ENCODE data around the gene LHPP. TPM values are rescaled to one million over a fixed set of nuclear protein-coding genes. Genes with fewer than 3 reads are reported as not detected.

Gene LHPP
- total RNA-seq, 2 experiments from 2014 or later: 15.3 to 19.6 TPM

DNA sequence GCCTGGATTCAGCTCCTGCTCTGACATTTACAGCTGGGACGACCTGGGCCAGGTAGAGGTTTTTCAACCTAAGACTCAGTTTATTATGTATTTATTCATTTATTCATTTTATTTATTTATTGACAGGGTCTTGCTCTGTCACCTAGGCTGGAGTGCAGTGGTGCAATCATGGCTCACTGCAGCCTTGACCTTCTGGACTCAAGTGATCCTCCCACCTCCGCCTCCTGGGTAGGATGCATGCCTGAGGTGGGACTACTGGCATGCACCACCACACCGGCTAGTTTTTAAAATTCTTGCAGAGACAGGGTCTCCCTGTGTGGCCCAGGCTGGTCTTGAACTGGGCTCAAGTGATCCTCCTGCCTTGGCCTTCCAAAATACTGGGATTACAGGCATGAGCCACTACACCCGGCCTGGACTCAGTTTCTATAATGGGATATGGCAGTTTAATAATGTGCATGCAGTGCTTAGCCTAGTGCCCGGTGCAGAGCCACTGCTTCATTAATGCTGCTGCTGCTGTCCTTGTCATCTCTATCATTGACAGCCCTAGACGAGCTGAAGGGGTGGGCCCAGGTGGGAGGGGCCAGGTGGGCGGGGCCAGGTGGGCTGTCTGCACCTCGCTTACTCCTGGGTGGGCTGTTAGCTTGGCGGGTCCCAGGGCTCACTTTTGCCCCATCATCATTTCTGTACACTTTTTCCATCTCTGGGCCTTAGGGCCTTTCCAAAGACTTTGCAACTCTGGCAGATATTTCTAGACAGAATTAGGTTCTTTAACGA, 92.6 kb downstream of the LHPP start:
- Histone ChIP-seq H3K27ac (ENCODE audit: low read depth in 1 of 2, low read length in 2 of 2) (no peak overlapping the region), H3K4me1 (ENCODE audit: insufficient read depth, low read length) (no peaks in the 10 kb centered on the region), H3K36me3 (ENCODE audit: insufficient read depth, low read length) (no peaks in the 10 kb centered on the region), H3K4me3 (ENCODE audit: low read length) (no peak overlapping the region), H3K27me3 (ENCODE audit: control insufficient read depth in 1 of 2, insufficient read depth in 2 of 2, low read length in 2 of 2) (no peaks in the 10 kb centered on the region), H3K9me3 (ENCODE audit: control insufficient read depth in 1 of 2, insufficient read depth in 1 of 2, low read length in 2 of 2) (no peaks in the 10 kb centered on the region)
- H3K27me3 Mint-ChIP-seq: no peaks in the 10 kb centered on the region
- no peaks in the 10 kb centered on the region for H3K4me1 Mint-ChIP-seq (ENCODE audit: low read depth)
- H3K36me3 Mint-ChIP-seq (ENCODE audit: low read depth): no peaks in the 10 kb centered on the region
- TF ChIP-seq, protein P1, sequence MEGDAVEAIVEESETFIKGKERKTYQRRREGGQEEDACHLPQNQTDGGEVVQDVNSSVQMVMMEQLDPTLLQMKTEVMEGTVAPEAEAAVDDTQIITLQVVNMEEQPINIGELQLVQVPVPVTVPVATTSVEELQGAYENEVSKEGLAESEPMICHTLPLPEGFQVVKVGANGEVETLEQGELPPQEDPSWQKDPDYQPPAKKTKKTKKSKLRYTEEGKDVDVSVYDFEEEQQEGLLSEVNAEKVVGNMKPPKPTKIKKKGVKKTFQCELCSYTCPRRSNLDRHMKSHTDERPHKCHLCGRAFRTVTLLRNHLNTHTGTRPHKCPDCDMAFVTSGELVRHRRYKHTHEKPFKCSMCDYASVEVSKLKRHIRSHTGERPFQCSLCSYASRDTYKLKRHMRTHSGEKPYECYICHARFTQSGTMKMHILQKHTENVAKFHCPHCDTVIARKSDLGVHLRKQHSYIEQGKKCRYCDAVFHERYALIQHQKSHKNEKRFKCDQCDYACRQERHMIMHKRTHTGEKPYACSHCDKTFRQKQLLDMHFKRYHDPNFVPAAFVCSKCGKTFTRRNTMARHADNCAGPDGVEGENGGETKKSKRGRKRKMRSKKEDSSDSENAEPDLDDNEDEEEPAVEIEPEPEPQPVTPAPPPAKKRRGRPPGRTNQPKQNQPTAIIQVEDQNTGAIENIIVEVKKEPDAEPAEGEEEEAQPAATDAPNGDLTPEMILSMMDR (IDR thresholded peaks at IDR 0.05): no peak
- H3K4me3 Mint-ChIP-seq: no peak overlapping the region
- ATAC-seq (ENCODE audit: poor library complexity) (no peak), DNase-seq (no peak)
- H3K27ac Mint-ChIP-seq: no peak overlapping the region
- ChIA-PET POLR2A (no interaction called here), CTCF (no interaction called here)
- no peaks in the 10 kb centered on the region for H3K9me3 Mint-ChIP-seq
- intact Hi-C loops (cut with DNase I, micrococcal nuclease): no loop called here

DNA sequence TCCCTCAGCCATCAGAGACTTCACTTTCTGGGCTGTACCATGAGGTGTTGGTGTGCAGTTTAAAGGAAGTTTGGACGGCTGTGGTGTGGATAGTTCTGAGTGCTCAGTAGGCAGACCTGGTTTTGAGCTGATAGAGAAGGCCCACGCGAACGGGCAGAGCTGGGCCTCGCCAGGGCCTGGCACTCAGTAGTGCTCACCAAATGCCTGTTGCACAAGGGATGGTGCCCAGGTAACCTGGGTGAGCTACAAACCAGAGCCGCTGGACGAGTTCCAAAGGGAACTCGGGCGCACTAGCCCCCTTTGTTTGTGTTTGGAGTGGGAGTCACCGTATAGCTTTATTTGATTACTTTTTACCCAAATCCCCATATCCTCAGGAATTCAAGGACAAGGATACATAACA, 95.5 kb downstream of the LHPP start:
- Histone ChIP-seq H3K4me1 (ENCODE audit: insufficient read depth, low read length) (no peaks in the 10 kb centered on the region), H3K36me3 (ENCODE audit: insufficient read depth, low read length) (no peaks in the 10 kb centered on the region), H3K4me3 (ENCODE audit: low read length) (no peak overlapping the region), H3K27ac (ENCODE audit: low read depth in 1 of 2, low read length in 2 of 2) (no peak overlapping the region), H3K9me3 (ENCODE audit: control insufficient read depth in 1 of 2, insufficient read depth in 1 of 2, low read length in 2 of 2) (peaks cover 0 to 14% of the 10 kb centered on the region in 2 experiments), H3K27me3 (ENCODE audit: control insufficient read depth in 1 of 2, insufficient read depth in 2 of 2, low read length in 2 of 2) (no peaks in the 10 kb centered on the region)
- H3K36me3 Mint-ChIP-seq (ENCODE audit: low read depth): no peaks in the 10 kb centered on the region
- TF ChIP-seq, protein P1 (IDR thresholded peaks at IDR 0.05): no peak
- intact Hi-C loops (cut with DNase I, micrococcal nuclease): no loop called here
- H3K27me3 Mint-ChIP-seq: no peaks in the 10 kb centered on the region
- H3K27ac Mint-ChIP-seq: no peak overlapping the region
- no peaks in the 10 kb centered on the region for H3K9me3 Mint-ChIP-seq
- ATAC-seq (ENCODE audit: poor library complexity) (no peak), DNase-seq (no peak)
- ChIA-PET CTCF (no interaction called here), POLR2A (no interaction called here)
- no peaks in the 10 kb centered on the region for H3K4me1 Mint-ChIP-seq (ENCODE audit: low read depth)
- no peak overlapping the region for H3K4me3 Mint-ChIP-seq

DNA sequence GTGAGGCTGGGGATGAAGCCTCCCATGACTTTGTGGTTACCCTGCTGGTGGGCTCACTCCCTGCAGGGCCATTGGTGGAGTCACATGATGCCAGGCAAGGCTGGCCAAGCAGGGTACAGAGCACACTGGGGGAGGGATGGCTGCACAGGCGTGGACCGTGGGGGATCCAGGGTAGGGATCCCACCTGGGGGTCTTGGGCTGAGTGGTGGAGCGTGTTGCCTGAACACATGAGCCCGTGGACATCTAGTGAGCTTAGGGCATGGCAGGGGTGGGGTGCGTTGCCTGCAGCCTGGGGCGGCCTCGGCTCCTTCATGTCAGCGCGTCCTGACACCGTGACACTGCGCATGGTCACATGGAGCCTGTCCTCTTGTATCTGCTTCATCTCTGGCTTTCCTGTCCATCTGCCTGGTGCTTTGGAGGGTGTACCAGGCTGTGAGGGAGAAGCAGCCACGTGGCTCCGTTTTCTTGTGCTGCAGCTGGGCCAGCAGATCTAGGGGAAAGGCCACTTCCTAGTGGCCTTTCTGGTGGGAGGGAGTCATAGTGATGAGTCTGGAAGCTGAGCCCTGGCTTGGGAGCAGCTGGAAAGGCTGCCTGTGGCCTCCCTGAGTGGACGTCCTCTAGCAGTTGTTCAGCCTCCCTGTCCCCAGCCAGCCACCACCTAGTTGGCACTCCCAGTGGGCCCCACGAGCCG, 96.2 kb downstream of the LHPP start:
- CTCF ChIA-PET: no interaction called here
- TF ChIP-seq, protein P1 (IDR thresholded peaks at IDR 0.05): no peak
- Mint-ChIP-seq H3K27ac (no peak overlapping the region), H3K4me1 (ENCODE audit: low read depth) (no peaks in the 10 kb centered on the region), H3K4me3 (no peak overlapping the region), H3K27me3 (no peaks in the 10 kb centered on the region), H3K9me3 (no peaks in the 10 kb centered on the region), H3K36me3 (ENCODE audit: low read depth) (no peaks in the 10 kb centered on the region)
- no peaks in the 10 kb centered on the region for H3K36me3 ChIP-seq (ENCODE audit: insufficient read depth, low read length)
- intact Hi-C loops (cut with DNase I, micrococcal nuclease): no loop called here
- no peak overlapping the region for H3K4me3 ChIP-seq (ENCODE audit: low read length)
- no peak for ATAC-seq (ENCODE audit: poor library complexity)
- H3K4me1 ChIP-seq (ENCODE audit: insufficient read depth, low read length): no peaks in the 10 kb centered on the region
- H3K27ac ChIP-seq (ENCODE audit: low read depth in 1 of 2, low read length in 2 of 2): no peak overlapping the region
- H3K9me3 ChIP-seq (ENCODE audit: control insufficient read depth in 1 of 2, insufficient read depth in 1 of 2, low read length in 2 of 2): peaks cover 0 to 14% of the 10 kb centered on the region in 2 experiments
- H3K27me3 ChIP-seq (ENCODE audit: control insufficient read depth in 1 of 2, insufficient read depth in 2 of 2, low read length in 2 of 2): no peaks in the 10 kb centered on the region
- POLR2A ChIA-PET: no interaction called here
- no peak for DNase-seq

Data from CD4-positive, alpha-beta T cell (primary cell).